ENCODE results near the gene KIAA0513.

KIAA0513 gene

GRCh38 chr16:85027349-85027957 lies at the start of gene KIAA0513:
TSS of gene KIAA0513 (plus strand) at chr16:85027795. CDS start at chr16:85067072, 39,277 bp downstream.
- peaks cover 14% of the 10 kb centered on the region for H3K27me3 ChIP-seq (ENCODE audit: control insufficient read depth, insufficient read depth, low read length)
- 0 out of 2 replicates have a peak within 1 kb of the TSS, but pooled peaks have one; percentile 30 for H3K9ac ChIP-seq (ENCODE audit: low read depth, low read length)
- H3K27ac ChIP-seq (ENCODE audit: low read depth, low read length), result no peak within 1 kb of the TSS
- H3K4me1 ChIP-seq (ENCODE audit: control insufficient read depth, insufficient read depth, low read length), result peaks cover 13% of the 10 kb centered on the region
- no peaks in the 10 kb centered on the region for H3K36me3 ChIP-seq (ENCODE audit: control insufficient read depth, insufficient read depth, low read length)
- H3K4me3 ChIP-seq (ENCODE audit: low read depth, low read length), result peak within 1 kb of the TSS; percentile 77
- H3K9me3 ChIP-seq (ENCODE audit: control insufficient read depth, insufficient read depth, low read length), result no peaks in the 10 kb centered on the region

DNA sequence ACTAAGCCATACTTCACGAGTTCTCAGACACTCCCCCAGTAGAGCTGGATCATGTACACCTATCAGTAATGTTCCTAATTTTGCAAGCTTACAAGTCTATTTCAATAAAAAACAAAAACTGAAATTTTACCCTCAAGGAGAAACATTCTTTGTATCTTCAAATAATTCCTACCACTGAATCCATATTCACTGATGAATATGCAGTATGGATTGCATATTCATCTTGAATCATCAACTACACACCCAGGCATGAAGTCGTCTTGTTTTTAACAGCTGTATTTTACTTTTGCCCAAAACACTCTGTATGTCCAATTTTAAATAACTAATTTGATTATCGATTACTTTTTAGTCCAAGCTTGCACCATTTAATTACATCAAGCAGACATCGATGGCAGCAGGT lies 48.1 kb upstream of the KIAA0513 start:
- Histone ChIP-seq H3K36me3 (ENCODE audit: control insufficient read depth, insufficient read depth, low read length) (peaks cover 71% of the 10 kb centered on the region), H3K9ac (ENCODE audit: low read depth, low read length) (no peak overlapping the region), H3K9me3 (ENCODE audit: control insufficient read depth, insufficient read depth, low read length) (no peaks in the 10 kb centered on the region), H3K27me3 (ENCODE audit: control insufficient read depth, insufficient read depth, low read length) (no peaks in the 10 kb centered on the region), H3K4me1 (ENCODE audit: control insufficient read depth, insufficient read depth, low read length) (no peaks in the 10 kb centered on the region), H3K4me3 (ENCODE audit: low read depth, low read length) (no peak overlapping the region), H3K27ac (ENCODE audit: low read depth, low read length) (no peak overlapping the region)

- Histone ChIP-seq H3K4me3 (ENCODE audit: low read depth, low read length) (no peak overlapping the region), H3K27me3 (ENCODE audit: control insufficient read depth, insufficient read depth, low read length) (no peaks in the 10 kb centered on the region), H3K9ac (ENCODE audit: low read depth, low read length) (no peak overlapping the region), H3K9me3 (ENCODE audit: control insufficient read depth, insufficient read depth, low read length) (no peaks in the 10 kb centered on the region), H3K27ac (ENCODE audit: low read depth, low read length) (no peak overlapping the region), H3K4me1 (ENCODE audit: control insufficient read depth, insufficient read depth, low read length) (no peaks in the 10 kb centered on the region), H3K36me3 (ENCODE audit: control insufficient read depth, insufficient read depth, low read length) (peaks cover 60% of the 10 kb centered on the region)
These were observed 45.2 kb upstream of the KIAA0513 start for GRCh38 chr16:84982434-84982833.

DNA sequence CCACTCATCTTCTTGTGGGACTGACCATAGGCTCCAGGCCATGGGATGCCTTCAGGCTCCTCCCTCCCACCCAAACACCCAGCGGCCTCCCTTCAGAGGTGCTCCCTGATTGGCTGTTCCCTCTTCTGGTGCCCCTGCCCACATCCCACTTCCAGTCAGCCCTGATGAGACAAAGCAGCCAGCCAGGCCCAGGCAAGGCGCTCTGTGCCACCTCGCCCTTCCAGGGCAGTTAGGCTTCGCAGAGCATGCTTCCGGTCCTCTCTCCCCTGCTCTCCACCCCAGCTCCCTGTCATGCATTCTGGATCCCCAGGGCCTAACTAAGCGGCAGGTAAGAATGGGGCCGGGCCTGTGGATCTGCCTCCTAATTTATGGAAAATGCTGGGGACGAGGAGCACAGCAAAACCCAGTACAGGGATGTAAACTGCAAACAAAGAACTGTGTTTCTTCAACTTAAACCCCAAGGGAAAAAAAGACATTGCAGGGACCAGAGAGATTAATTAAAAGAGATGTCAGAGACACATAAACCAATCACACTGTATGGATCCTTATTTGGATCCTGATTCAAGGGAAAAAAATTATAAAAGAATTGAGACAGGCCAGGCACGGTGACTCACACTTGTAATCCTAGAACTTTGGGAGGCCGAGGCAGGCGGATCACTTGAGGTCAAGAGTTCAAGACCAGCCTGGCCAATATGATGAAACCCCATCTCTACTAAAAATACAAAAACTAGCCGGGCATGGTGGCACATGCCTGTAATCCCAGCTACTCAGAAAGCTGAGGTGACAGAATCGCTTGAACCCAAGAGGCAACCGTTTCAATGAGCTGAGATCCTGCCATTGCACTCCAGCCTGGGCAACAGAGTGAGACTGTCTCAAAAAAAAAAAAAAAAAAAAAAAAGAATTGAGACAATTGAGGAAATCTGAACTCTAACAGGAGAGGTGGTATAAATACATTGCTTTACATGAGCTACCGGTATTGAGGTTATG lies 42.2 kb upstream of the KIAA0513 start:
- Histone ChIP-seq H3K4me1 (ENCODE audit: control insufficient read depth, insufficient read depth, low read length) (no peaks in the 10 kb centered on the region), H3K27me3 (ENCODE audit: control insufficient read depth, insufficient read depth, low read length) (no peaks in the 10 kb centered on the region), H3K36me3 (ENCODE audit: control insufficient read depth, insufficient read depth, low read length) (peaks cover 60% of the 10 kb centered on the region), H3K27ac (ENCODE audit: low read depth, low read length) (no peak overlapping the region), H3K9me3 (ENCODE audit: control insufficient read depth, insufficient read depth, low read length) (no peaks in the 10 kb centered on the region), H3K4me3 (ENCODE audit: low read depth, low read length) (no peak overlapping the region), H3K9ac (ENCODE audit: low read depth, low read length) (no peak overlapping the region)

GRCh38 chr16:84986102-84986501 lies 41.5 kb upstream of the KIAA0513 start:
- H3K4me1 ChIP-seq (ENCODE audit: control insufficient read depth, insufficient read depth, low read length), result no peaks in the 10 kb centered on the region

DNA sequence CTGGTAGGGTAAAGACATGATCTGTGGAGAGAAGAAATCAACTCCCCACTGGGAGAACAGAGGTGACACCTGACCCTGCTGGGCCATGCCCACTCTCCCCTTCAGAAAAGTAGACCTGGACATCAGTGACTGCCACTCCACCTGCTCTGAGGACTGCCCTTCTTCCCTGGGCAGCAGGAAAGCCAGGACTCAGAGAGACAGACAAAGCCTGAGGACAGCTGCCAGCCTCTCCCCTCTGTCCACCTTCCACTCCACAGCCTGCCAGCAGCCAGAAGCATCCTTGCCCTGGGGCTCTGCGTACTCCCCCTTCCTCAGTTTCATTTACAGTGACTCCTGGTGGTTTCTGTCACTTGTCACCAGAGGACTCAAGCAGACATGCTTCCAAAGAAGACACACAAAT lies 40.7 kb upstream of the KIAA0513 start:
- Histone ChIP-seq H3K36me3 (ENCODE audit: control insufficient read depth, insufficient read depth, low read length) (peaks cover 51% of the 10 kb centered on the region), H3K4me3 (ENCODE audit: low read depth, low read length) (no peak overlapping the region), H3K27ac (ENCODE audit: low read depth, low read length) (no peak overlapping the region), H3K27me3 (ENCODE audit: control insufficient read depth, insufficient read depth, low read length) (no peaks in the 10 kb centered on the region), H3K9ac (ENCODE audit: low read depth, low read length) (no peak overlapping the region), H3K4me1 (ENCODE audit: control insufficient read depth, insufficient read depth, low read length) (no peaks in the 10 kb centered on the region), H3K9me3 (ENCODE audit: control insufficient read depth, insufficient read depth, low read length) (no peaks in the 10 kb centered on the region)

More at GRCh38 chr16:84986102-84986501, 41.5 kb upstream of the KIAA0513 start:
- no peaks in the 10 kb centered on the region for H3K9me3 ChIP-seq (ENCODE audit: control insufficient read depth, insufficient read depth, low read length)
- no peak overlapping the region for H3K9ac ChIP-seq (ENCODE audit: low read depth, low read length)
- peaks cover 59% of the 10 kb centered on the region for H3K36me3 ChIP-seq (ENCODE audit: control insufficient read depth, insufficient read depth, low read length)
- H3K27me3 ChIP-seq (ENCODE audit: control insufficient read depth, insufficient read depth, low read length), result no peaks in the 10 kb centered on the region
- no peak overlapping the region for H3K27ac ChIP-seq (ENCODE audit: low read depth, low read length)
- H3K4me3 ChIP-seq (ENCODE audit: low read depth, low read length), result no peak overlapping the region

GRCh38 chr16:84988328-84989080 lies 39.1 kb upstream of the KIAA0513 start:
- no peaks in the 10 kb centered on the region for H3K9me3 ChIP-seq (ENCODE audit: control insufficient read depth, insufficient read depth, low read length)
- no peak overlapping the region for H3K4me3 ChIP-seq (ENCODE audit: low read depth, low read length)
- no peak overlapping the region for H3K27ac ChIP-seq (ENCODE audit: low read depth, low read length)
- H3K36me3 ChIP-seq (ENCODE audit: control insufficient read depth, insufficient read depth, low read length), result peaks cover 57% of the 10 kb centered on the region
- no peaks in the 10 kb centered on the region for H3K4me1 ChIP-seq (ENCODE audit: control insufficient read depth, insufficient read depth, low read length)
- H3K9ac ChIP-seq (ENCODE audit: low read depth, low read length), result no peak overlapping the region
- no peaks in the 10 kb centered on the region for H3K27me3 ChIP-seq (ENCODE audit: control insufficient read depth, insufficient read depth, low read length)

- no peaks in the 10 kb centered on the region for H3K9me3 ChIP-seq (ENCODE audit: control insufficient read depth, insufficient read depth, low read length)
- H3K27ac ChIP-seq (ENCODE audit: low read depth, low read length), result no peak overlapping the region
- no peak overlapping the region for H3K4me3 ChIP-seq (ENCODE audit: low read depth, low read length)
- no peak overlapping the region for H3K9ac ChIP-seq (ENCODE audit: low read depth, low read length)
- no peaks in the 10 kb centered on the region for H3K4me1 ChIP-seq (ENCODE audit: control insufficient read depth, insufficient read depth, low read length)
- H3K27me3 ChIP-seq (ENCODE audit: control insufficient read depth, insufficient read depth, low read length), result no peaks in the 10 kb centered on the region
- H3K36me3 ChIP-seq (ENCODE audit: control insufficient read depth, insufficient read depth, low read length), result peaks cover 69% of the 10 kb centered on the region
These were observed 37.6 kb upstream of the KIAA0513 start for GRCh38 chr16:84989749-84990620.

DNA sequence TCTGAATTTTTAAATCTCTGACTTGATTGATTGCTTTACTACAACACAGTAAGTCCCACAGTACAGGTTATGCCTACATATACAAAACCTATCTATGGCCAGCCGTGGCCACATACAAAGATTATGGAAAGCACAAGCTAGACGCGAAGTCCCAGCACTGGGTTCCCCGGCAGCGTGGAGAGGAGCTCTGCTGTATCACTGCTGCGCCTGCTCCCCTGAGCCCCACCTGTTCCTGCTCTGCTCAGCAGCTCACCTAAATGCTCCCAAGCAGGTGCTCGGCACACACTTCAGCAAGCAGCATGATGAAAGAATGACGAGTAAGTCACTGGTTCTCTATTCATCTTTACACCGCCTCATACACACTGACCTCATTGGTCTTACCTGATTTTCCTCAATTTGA lies 36.8 kb upstream of the KIAA0513 start:
- H3K27ac ChIP-seq (ENCODE audit: low read depth, low read length), result no peak overlapping the region
- no peak overlapping the region for H3K9ac ChIP-seq (ENCODE audit: low read depth, low read length)
- no peaks in the 10 kb centered on the region for H3K27me3 ChIP-seq (ENCODE audit: control insufficient read depth, insufficient read depth, low read length)
- H3K36me3 ChIP-seq (ENCODE audit: control insufficient read depth, insufficient read depth, low read length), result peaks cover 75% of the 10 kb centered on the region
- H3K9me3 ChIP-seq (ENCODE audit: control insufficient read depth, insufficient read depth, low read length), result no peaks in the 10 kb centered on the region
- H3K4me1 ChIP-seq (ENCODE audit: control insufficient read depth, insufficient read depth, low read length), result no peaks in the 10 kb centered on the region
- H3K4me3 ChIP-seq (ENCODE audit: low read depth, low read length), result no peak overlapping the region

DNA sequence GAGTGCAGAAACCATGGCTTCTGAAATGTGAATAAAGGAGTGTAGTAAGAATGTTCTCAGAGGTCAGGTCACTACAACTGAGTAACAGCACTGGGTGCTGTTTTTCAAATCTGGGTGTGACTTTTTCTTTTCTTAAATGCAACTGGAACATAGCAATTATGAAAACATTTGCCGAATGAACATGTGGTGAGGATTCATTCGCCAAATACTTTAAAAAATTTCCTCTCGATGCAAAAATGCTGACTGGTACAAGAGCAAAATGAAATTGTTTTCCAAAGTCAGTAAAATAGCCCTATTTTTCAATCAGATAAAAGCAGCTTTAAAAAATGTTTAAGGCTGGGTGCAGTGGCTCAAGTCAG lies 34.9 kb upstream of the KIAA0513 start:
- no peak overlapping the region for H3K9ac ChIP-seq (ENCODE audit: low read depth, low read length)
- H3K9me3 ChIP-seq (ENCODE audit: control insufficient read depth, insufficient read depth, low read length), result no peaks in the 10 kb centered on the region
- H3K27me3 ChIP-seq (ENCODE audit: control insufficient read depth, insufficient read depth, low read length), result no peaks in the 10 kb centered on the region
- no peak overlapping the region for H3K4me3 ChIP-seq (ENCODE audit: low read depth, low read length)
- H3K27ac ChIP-seq (ENCODE audit: low read depth, low read length), result no peak overlapping the region
- peaks cover 58% of the 10 kb centered on the region for H3K36me3 ChIP-seq (ENCODE audit: control insufficient read depth, insufficient read depth, low read length)
- H3K4me1 ChIP-seq (ENCODE audit: control insufficient read depth, insufficient read depth, low read length), result no peaks in the 10 kb centered on the region
